ENCODE data around the gene TMEM209.
"Not testable (repeated sequence)": the region's sequence is repeated elsewhere in the genome, so short reads cannot be mapped to it uniquely, and the experiment has no call there.

GRCh38 chr7:130246491-130246890 is 41.3 kb upstream of the TMEM209 start:
- not testable (repeated sequence) for TF ChIP-seq CTCF, POLR2A (IDR thresholded peaks at IDR 0.05)

All from vagina (tissue), 2 donors.